ENCODE data around the gene PHF14. TPM values are rescaled to one million over a fixed set of nuclear protein-coding genes. Genes with fewer than 3 reads are reported as not detected.

Gene PHF14
- total RNA-seq, 1 donor from 2014 or later: 72.1 TPM

DNA sequence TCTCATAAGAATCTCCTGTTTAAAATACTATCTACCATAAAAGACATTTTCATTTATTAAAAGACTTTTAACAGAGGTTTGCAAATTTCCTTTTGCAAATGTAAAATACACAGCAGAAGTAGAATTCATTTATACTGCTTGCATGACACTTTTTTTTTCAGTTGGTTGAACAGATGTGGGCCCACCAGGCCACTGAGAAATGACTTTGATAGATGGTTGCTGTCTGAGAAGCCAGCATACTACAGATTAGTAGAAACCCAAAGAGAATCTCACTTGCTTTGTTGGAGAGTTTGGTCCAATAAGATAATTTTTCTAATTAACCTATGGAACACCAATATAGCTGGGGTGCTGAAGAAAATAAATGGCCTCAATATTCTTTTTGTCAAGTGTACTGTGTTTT, 66.3 kb downstream of the PHF14 start:
- TF ChIP-seq, protein P1, sequence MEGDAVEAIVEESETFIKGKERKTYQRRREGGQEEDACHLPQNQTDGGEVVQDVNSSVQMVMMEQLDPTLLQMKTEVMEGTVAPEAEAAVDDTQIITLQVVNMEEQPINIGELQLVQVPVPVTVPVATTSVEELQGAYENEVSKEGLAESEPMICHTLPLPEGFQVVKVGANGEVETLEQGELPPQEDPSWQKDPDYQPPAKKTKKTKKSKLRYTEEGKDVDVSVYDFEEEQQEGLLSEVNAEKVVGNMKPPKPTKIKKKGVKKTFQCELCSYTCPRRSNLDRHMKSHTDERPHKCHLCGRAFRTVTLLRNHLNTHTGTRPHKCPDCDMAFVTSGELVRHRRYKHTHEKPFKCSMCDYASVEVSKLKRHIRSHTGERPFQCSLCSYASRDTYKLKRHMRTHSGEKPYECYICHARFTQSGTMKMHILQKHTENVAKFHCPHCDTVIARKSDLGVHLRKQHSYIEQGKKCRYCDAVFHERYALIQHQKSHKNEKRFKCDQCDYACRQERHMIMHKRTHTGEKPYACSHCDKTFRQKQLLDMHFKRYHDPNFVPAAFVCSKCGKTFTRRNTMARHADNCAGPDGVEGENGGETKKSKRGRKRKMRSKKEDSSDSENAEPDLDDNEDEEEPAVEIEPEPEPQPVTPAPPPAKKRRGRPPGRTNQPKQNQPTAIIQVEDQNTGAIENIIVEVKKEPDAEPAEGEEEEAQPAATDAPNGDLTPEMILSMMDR (IDR thresholded peaks at IDR 0.05; ENCODE audit: unreplicated experiment): no peak
- Mint-ChIP-seq H3K9me3 (no peaks in the 10 kb centered on the region), H3K27ac (no peak overlapping the region), H3K4me3 (no peak overlapping the region), H3K36me3 (peaks cover 28% of the 10 kb centered on the region), H3K27me3 (ENCODE audit: low read depth) (no peaks in the 10 kb centered on the region), H3K4me1 (peaks cover 2% of the 10 kb centered on the region)
- DNase-seq (ENCODE audit: low spot score in 2 of 2, unreplicated experiment in 2 of 2): no peak

DNA sequence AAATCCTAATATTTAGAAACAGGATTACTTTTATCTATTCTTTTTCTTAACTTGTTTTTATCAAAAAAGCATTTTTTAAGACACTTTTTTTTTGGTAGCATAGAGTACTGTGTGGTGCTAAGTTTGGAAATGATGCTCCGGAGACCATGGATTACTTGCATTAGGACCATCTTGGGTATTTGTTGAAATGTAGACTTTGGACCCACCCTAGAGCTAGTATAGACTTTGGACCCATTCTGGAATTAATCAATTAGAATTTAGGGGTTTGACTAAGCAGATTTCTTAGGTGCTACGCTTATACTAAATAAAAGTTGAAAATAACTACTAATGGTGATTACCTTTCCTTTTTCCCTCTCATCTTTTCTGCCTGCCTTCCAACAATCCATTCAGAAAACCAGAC, 80.4 kb downstream of the PHF14 start:
- Mint-ChIP-seq H3K27me3 (ENCODE audit: low read depth) (no peaks in the 10 kb centered on the region), H3K36me3 (peaks cover 26% of the 10 kb centered on the region), H3K4me3 (no peak overlapping the region), H3K4me1 (peaks cover 9% of the 10 kb centered on the region), H3K9me3 (no peaks in the 10 kb centered on the region), H3K27ac (no peak overlapping the region)
- no peak for DNase-seq (ENCODE audit: low spot score in 2 of 2, unreplicated experiment in 2 of 2)
- TF ChIP-seq, protein P1 (IDR thresholded peaks at IDR 0.05; ENCODE audit: unreplicated experiment): no peak

DNA sequence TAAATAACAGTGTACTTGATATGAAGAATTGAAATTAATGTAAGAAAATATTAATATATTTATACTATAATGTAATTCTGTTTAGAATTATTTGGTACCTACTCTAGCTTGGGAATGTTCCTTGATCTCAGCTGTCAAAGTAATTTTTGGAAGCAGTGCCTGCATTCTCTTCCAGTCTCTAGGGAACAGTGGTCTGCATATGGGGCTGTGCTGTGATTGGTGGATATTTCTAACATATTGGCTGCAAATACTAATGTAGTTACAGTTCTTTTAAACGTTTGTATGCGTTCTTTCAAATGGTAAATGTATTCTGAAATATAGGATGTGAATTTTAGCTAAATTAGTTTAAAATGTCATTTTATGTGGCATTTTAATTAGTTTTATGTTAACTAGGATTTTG, 87.2 kb downstream of the PHF14 start:
- peaks cover 16% of the 10 kb centered on the region for H3K36me3 Mint-ChIP-seq
- H3K27me3 Mint-ChIP-seq (ENCODE audit: low read depth): no peaks in the 10 kb centered on the region
- DNase-seq (ENCODE audit: low spot score in 2 of 2, unreplicated experiment in 2 of 2): no peak
- TF ChIP-seq, protein P1 (IDR thresholded peaks at IDR 0.05; ENCODE audit: unreplicated experiment): no peak
- no peak overlapping the region for H3K4me3 Mint-ChIP-seq
- peaks cover 4% of the 10 kb centered on the region for H3K4me1 Mint-ChIP-seq
- no peaks in the 10 kb centered on the region for H3K9me3 Mint-ChIP-seq
- no peak overlapping the region for H3K27ac Mint-ChIP-seq

DNA sequence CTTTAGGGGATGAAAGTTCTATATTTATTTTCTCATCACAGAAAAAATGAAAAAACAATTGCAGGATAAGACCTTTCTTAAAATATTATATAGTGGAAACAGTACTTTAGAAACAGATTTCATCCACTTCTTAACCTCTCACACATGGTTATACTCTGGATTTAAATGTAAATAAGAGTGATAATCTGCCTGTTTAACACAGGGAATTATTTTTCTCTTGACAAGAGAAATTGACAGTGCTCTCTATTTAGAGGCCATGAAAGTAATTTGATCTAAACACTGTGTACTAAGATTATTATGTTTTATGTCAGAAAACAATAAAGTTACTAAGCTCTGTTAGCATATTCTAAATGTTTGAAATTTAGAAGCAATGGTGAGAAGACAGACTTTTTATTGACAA, 88.4 kb downstream of the PHF14 start:
- Mint-ChIP-seq H3K4me3 (no peak overlapping the region), H3K9me3 (peaks cover 3% of the 10 kb centered on the region), H3K4me1 (no peaks in the 10 kb centered on the region), H3K27me3 (ENCODE audit: low read depth) (no peaks in the 10 kb centered on the region), H3K36me3 (peaks cover 22% of the 10 kb centered on the region), H3K27ac (no peak overlapping the region)
- TF ChIP-seq, protein P1 (IDR thresholded peaks at IDR 0.05; ENCODE audit: unreplicated experiment): no peak
- no peak for DNase-seq (ENCODE audit: low spot score in 2 of 2, unreplicated experiment in 2 of 2)

DNA sequence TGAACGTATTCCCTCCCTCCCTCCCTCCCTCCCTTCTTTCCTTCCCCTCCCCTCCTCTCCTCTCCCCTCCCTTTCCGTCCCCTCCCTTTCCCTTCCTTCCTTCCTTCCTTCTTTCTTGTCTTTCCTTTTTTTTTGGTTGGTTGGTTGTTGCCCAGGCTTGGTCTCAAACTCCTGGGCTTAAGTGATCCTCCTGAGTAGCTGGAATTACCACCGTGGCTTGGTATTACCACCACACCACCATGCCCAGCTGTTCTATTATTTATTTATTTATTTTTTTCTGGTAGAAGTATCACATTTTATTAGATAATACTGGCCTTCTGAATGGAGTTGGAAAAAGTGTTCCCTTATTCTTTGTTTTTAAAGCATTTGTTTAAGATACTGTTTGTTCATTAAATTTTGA, 95.9 kb downstream of the PHF14 start:
- no peak overlapping the region for H3K27ac Mint-ChIP-seq
- no peak overlapping the region for H3K4me3 Mint-ChIP-seq
- H3K4me1 Mint-ChIP-seq: no peaks in the 10 kb centered on the region
- DNase-seq (ENCODE audit: low spot score in 2 of 2, unreplicated experiment in 2 of 2): no peak
- H3K36me3 Mint-ChIP-seq: peaks cover 31% of the 10 kb centered on the region
- peaks cover 6% of the 10 kb centered on the region for H3K9me3 Mint-ChIP-seq
- TF ChIP-seq, protein P1 (IDR thresholded peaks at IDR 0.05; ENCODE audit: unreplicated experiment): no peak
- H3K27me3 Mint-ChIP-seq (ENCODE audit: low read depth): no peaks in the 10 kb centered on the region

DNA sequence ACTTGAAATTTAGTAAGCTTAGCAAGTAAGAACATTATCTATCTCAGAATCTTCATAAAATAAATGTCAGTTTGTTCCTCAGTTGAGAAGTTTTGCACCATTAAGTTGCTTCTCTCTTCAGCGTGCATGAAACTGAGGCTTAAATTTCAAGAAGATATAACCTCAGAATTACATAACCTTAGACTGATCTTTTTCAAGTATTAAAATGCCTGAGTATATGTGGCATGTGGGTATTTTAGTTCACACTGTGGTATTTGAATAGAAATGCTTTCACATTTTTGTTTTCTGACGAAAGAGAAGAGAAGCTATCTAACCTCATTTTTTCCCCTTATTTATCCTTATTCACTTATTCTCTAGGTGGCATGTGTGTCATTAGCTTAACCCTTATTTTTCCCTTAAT, 104.1 kb downstream of the PHF14 start:
- no peak overlapping the region for H3K27ac Mint-ChIP-seq
- H3K27me3 Mint-ChIP-seq (ENCODE audit: low read depth): no peaks in the 10 kb centered on the region
- DNase-seq (ENCODE audit: low spot score in 2 of 2, unreplicated experiment in 2 of 2): no peak
- TF ChIP-seq, protein P1 (IDR thresholded peaks at IDR 0.05; ENCODE audit: unreplicated experiment): no peak
- H3K4me3 Mint-ChIP-seq: no peak overlapping the region
- H3K36me3 Mint-ChIP-seq: peaks cover 18% of the 10 kb centered on the region
- peaks cover 6% of the 10 kb centered on the region for H3K9me3 Mint-ChIP-seq
- H3K4me1 Mint-ChIP-seq: peaks cover 1% of the 10 kb centered on the region

All from mesothelial cell of epicardium (in vitro differentiated cells).